Stomach (tissue), 4 donors: Measurements from ENCODE around the gene CDK3.

ENCODE experiments used
- EP300 ChIP-seq: sonication (generic); formaldehyde crosslinking; IDR thresholded peaks from one replicate; pipeline ENCODE4 v1.6.1; 2017; ENCODE audit warnings: antibody characterized with exemption
- POLR2A ChIP-seq, 4 donors: fragments of 450-650 bp; IDR thresholded peaks; one replicate each; pipeline ENCODE4 v1.6.1; 2016; ENCODE audit warnings: antibody characterized with exemption in 4 of 4, control low read depth in 2 of 4, mild to moderate bottlenecking in 1 of 4, moderate library complexity in 1 of 4
- POLR2AphosphoS5 ChIP-seq, 3 donors: sonication (generic); formaldehyde crosslinking; IDR thresholded peaks; one replicate each; pipeline ENCODE4 v1.6.1; 2016; ENCODE audit warnings: antibody characterized with exemption in 3 of 3
- TF ChIP-seq, protein P1 (sequence below), 7 experiments: fragments of 450-650 bp in 4 of 7; fragments of 200-600 bp in 3 of 7; sonication (generic) in 3 of 7; IDR thresholded peaks; one replicate each; pipeline ENCODE4 v1.5.1; 2016 to 2019; ENCODE audit warnings: antibody characterized with exemption in 7 of 7, control low read depth in 2 of 7, mild to moderate bottlenecking in 1 of 7

DNA sequence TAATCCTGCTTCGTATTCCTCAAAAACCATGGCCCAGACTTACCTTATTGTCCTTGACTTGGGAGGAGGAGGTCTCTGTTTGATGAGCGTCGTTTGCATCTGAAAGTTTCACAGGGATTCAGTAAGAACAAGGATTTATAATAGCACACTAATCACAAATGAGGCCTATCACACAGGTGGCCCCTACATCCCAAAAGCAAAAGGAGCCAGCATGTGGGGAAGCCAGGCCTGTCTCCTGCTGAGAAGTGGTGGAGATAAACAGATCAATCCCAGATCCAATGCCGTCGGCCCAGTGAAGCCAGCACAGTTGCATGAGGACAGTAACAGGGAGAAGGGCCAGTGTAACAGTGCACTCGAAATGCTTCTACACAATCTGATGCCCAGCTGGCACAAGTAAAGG lies 39.7 kb downstream of the CDK3 start:
- no peak for TF ChIP-seq POLR2AphosphoS5 (IDR thresholded peaks at IDR 0.05)
- TF ChIP-seq, protein P1, sequence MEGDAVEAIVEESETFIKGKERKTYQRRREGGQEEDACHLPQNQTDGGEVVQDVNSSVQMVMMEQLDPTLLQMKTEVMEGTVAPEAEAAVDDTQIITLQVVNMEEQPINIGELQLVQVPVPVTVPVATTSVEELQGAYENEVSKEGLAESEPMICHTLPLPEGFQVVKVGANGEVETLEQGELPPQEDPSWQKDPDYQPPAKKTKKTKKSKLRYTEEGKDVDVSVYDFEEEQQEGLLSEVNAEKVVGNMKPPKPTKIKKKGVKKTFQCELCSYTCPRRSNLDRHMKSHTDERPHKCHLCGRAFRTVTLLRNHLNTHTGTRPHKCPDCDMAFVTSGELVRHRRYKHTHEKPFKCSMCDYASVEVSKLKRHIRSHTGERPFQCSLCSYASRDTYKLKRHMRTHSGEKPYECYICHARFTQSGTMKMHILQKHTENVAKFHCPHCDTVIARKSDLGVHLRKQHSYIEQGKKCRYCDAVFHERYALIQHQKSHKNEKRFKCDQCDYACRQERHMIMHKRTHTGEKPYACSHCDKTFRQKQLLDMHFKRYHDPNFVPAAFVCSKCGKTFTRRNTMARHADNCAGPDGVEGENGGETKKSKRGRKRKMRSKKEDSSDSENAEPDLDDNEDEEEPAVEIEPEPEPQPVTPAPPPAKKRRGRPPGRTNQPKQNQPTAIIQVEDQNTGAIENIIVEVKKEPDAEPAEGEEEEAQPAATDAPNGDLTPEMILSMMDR (IDR thresholded peaks at IDR 0.05): no peak
- no peak for TF ChIP-seq EP300
- no peak for TF ChIP-seq POLR2A (IDR thresholded peaks at IDR 0.05)
